GM23248 (cell line): ENCODE results near the gene CFAP45. TPM values are rescaled to one million over a fixed set of nuclear protein-coding genes. Genes with fewer than 3 reads are reported as not detected.

ENCODE experiments used
- DNase-seq: peaks from one replicate; pipeline ENCODE4 v3.0.0-alpha.2; 2015
- H2AFZ ChIP-seq: fragments of 200-600 bp; sonication (generic); 2 replicates; pipeline ENCODE4 v1.6.1; 2016; ENCODE audit warnings: antibody characterized with exemption
- H3F3A ChIP-seq: fragments of 200-600 bp; sonication (generic); 2 replicates; pipeline ENCODE4 v1.6.1; 2016; ENCODE audit warnings: mild to moderate bottlenecking, antibody characterized with exemption, mixed run types; ENCODE audit not compliant: insufficient read depth
- H3K27ac ChIP-seq: fragments of 200-600 bp; sonication (generic); 2 replicates; pipeline ENCODE4 v1.5.1; 2016; ENCODE audit warnings: mild to moderate bottlenecking
- H3K27me3 ChIP-seq: fragments of 200-600 bp; sonication (generic); replicated peaks from 2 replicates; pipeline ENCODE4 v1.6.1; 2016; ENCODE audit warnings: mild to moderate bottlenecking; ENCODE audit not compliant: insufficient read depth
- H3K36me3 ChIP-seq: fragments of 200-600 bp; sonication (generic); 2 replicates; pipeline ENCODE4 v1.6.1; 2016; ENCODE audit warnings: low read depth, mild to moderate bottlenecking
- H3K4me1 ChIP-seq: fragments of 200-600 bp; sonication (generic); 2 replicates; pipeline ENCODE4 v1.6.1; 2016; ENCODE audit warnings: mild to moderate bottlenecking; ENCODE audit not compliant: insufficient read depth
- H3K4me2 ChIP-seq: fragments of 200-600 bp; sonication (generic); one replicate; pipeline ENCODE4 v1.6.1; 2016; ENCODE audit warnings: mild to moderate bottlenecking; ENCODE audit not compliant: unreplicated experiment
- H3K4me3 ChIP-seq: fragments of 200-600 bp; sonication (generic); 2 replicates; pipeline ENCODE4 v1.5.1; 2016; ENCODE audit warnings: mild to moderate bottlenecking
- H3K79me2 ChIP-seq: fragments of 200-600 bp; sonication (generic); 2 replicates; pipeline ENCODE4 v1.6.1; 2016; ENCODE audit warnings: mild to moderate bottlenecking; ENCODE audit not compliant: insufficient read depth
- H3K9ac ChIP-seq: fragments of 200-600 bp; sonication (generic); 2 replicates; pipeline ENCODE4 v1.6.1; 2016; ENCODE audit warnings: mild to moderate bottlenecking
- H3K9me2 ChIP-seq: fragments of 200-600 bp; sonication (generic); 2 replicates; pipeline ENCODE4 v1.6.1; 2016; ENCODE audit warnings: mixed run types, mild to moderate bottlenecking, moderate library complexity; ENCODE audit not compliant: insufficient read depth
- H3K9me3 ChIP-seq: fragments of 200-600 bp; sonication (generic); one replicate; pipeline ENCODE4 v1.6.1; 2017; ENCODE audit warnings: low read depth
- H4K20me1 ChIP-seq: fragments of 200-600 bp; sonication (generic); 2 replicates; pipeline ENCODE4 v1.6.0; 2016; ENCODE audit not compliant: insufficient read depth
- EZH2 ChIP-seq: fragments of 200-600 bp; sonication (generic); IDR thresholded peaks from 2 replicates; pipeline ENCODE4 v1.6.1; 2018; ENCODE audit warnings: antibody characterized with exemption, mild to moderate bottlenecking; ENCODE audit not compliant: insufficient read depth, poor library complexity, severe bottlenecking
- EZH2phosphoT487 ChIP-seq: fragments of 200-600 bp; sonication (generic); IDR thresholded peaks from 2 replicates; pipeline ENCODE4 v1.6.1; 2018; ENCODE audit warnings: antibody characterized with exemption, moderate library complexity, mild to moderate bottlenecking, low read depth; ENCODE audit not compliant: insufficient read depth
- WGBS, 2 experiments: methylation state at CpG; one replicate each; pipeline ENCODE4 v1.1.6; 2015 to 2017; ENCODE audit warnings: low lambda C conversion rate in 2 of 2, low coverage in 1 of 2; ENCODE audit errors: missing lambda C conversion rate in 2 of 2; 5-methylcytosine and 5-hydroxymethylcytosine counted together
- in situ Hi-C: fragments of 300-500 bp; cut with MboI; formaldehyde crosslinking; loops from 2 replicates; pipeline ENCODE4 v1.15.0; 2020
- polyA plus RNA-seq: library from polyadenylated mRNA; unstranded; fragments of >200 nt; fragmentation: Nextera tagmentation; extraction: Ambion mirVana; gene quantifications from 2 replicates; pipeline ENCODE4 v1.2.1, GENCODE V29; 2016
- total RNA-seq: library from RNA; depleted of rRNA; stranded (reverse); fragments of >200 nt; shearing (Covaris generic); gene quantifications from 2 replicates; pipeline ENCODE4 v1.2.3, GENCODE V29; 2014

Gene CFAP45
- total and polyA plus RNA-seq, 2 experiments from 2014 or later: 0.51 TPM; not detected in 1

DNA sequence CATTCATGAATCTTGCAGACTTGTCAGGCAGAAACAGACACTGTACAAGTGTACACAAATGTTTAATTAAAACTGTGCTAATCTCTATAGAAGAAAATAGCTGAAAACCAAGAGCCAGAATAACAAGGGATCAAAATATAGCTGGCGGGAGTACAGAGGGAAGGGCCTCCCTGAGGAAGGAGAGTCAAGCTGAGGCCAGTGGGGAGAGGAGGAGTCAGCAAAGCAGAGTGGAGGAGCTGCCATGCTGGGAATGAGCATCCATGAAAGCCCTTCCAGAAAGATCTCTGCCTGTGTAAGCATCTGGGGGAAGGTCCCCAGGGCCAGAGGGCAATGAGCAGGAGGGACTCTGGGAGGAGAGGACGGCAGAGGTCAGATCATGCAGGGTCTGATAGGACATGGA is 58.2 kb downstream of the CFAP45 start:
- WGBS, 2 experiments: 94 to 98% methylated on average over 2 of the region's 2 CpGs
- Histone ChIP-seq H3K9me3 (no peaks in the 10 kb centered on the region), H3K4me1 (no peaks in the 10 kb centered on the region), H3K27ac (no peak overlapping the region), H3K36me3 (no peaks in the 10 kb centered on the region), H3K4me3 (no peak overlapping the region), H4K20me1 (no peaks in the 10 kb centered on the region), H3K27me3 (no peaks in the 10 kb centered on the region), H3K79me2 (no peaks in the 10 kb centered on the region), H3K9ac (no peak overlapping the region), H3K4me2 (no peak overlapping the region), H2AFZ (no peak overlapping the region), H3K9me2 (no peaks in the 10 kb centered on the region), H3F3A (0 out of 2 replicates have a peak, but pooled peaks cover 6% of the 10 kb centered on the region)
- no peak for DNase-seq
- in situ Hi-C loops: no loop called here
- TF ChIP-seq EZH2 (no peak), EZH2phosphoT487 (no peak)

DNA sequence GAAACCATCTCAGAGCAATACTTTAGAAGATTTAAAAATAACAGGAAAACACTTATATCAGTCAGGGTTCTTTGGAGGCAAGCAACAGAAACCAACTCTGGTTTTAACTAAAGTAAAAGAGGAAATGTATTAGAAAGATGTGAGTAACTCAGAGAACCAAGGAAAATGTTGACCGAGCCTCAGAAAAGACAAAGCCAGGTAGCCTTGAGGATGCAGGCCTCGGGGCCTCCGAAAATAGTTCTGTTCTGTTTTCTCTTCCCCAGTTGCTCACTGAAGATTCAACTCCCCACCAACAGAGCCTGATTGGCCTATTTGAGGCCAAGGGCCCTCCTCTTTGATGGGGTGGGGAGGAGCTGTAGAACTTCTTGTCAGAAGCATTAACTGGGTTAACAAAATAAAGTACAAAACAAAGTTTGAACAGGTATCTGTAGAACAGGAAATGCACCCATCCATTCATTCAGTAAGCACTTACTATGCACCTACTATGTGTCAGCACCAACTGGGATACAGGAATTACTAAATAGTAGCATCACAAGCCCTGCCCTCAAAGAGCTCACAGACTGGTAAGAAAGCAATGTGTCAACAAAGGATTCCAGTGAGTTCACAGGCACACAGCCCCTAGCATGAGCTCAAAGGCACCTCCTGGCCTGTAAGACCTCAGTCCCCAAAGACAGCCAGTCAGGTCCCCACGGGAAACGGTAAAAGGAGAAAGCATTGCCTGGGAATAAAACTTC is 60.7 kb downstream of the CFAP45 start:
- Histone ChIP-seq H3K27me3 (no peaks in the 10 kb centered on the region), H3K36me3 (no peaks in the 10 kb centered on the region), H3F3A (0 out of 2 replicates have a peak, but pooled peaks cover 6% of the 10 kb centered on the region), H3K9me2 (no peaks in the 10 kb centered on the region), H3K27ac (no peak overlapping the region), H4K20me1 (no peaks in the 10 kb centered on the region), H3K9ac (no peak overlapping the region), H3K4me2 (no peak overlapping the region), H3K9me3 (no peaks in the 10 kb centered on the region), H3K4me3 (no peak overlapping the region), H3K4me1 (no peaks in the 10 kb centered on the region), H3K79me2 (no peaks in the 10 kb centered on the region), H2AFZ (no peak overlapping the region)
- in situ Hi-C loops: no loop called here
- WGBS, 2 experiments: 90 to 94% methylated on average over 5 of the region's 5 CpGs
- TF ChIP-seq EZH2phosphoT487: no peak
- no peak for TF ChIP-seq EZH2
- no peak for DNase-seq

DNA sequence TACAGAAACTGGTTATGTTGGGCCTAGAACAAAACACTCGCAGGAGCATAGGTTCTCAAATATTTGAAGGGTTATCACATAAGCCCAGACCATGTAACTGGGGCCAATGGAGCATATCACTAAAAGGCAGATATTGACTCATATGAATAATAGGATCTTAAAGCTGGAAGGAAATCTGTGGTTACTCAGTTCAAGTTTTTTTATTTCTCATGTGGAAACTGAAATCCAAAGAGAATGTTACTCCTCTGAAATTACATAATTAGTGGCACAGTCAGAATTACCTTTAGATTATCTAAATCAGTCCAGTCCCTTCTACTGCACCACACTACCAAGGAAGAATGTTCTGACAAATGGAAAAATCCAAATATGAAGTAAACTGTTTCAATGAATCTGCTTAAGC is 61.2 kb downstream of the CFAP45 start:
- Histone ChIP-seq H3K4me3 (no peak overlapping the region), H3F3A (0 out of 2 replicates have a peak, but pooled peaks cover 6% of the 10 kb centered on the region), H3K79me2 (no peaks in the 10 kb centered on the region), H3K9ac (no peak overlapping the region), H3K27ac (no peak overlapping the region), H3K9me2 (no peaks in the 10 kb centered on the region), H3K4me2 (no peak overlapping the region), H2AFZ (no peak overlapping the region), H3K27me3 (no peaks in the 10 kb centered on the region), H3K9me3 (no peaks in the 10 kb centered on the region), H4K20me1 (no peaks in the 10 kb centered on the region), H3K4me1 (no peaks in the 10 kb centered on the region), H3K36me3 (no peaks in the 10 kb centered on the region)
- in situ Hi-C loops: no loop called here
- TF ChIP-seq EZH2 (no peak), EZH2phosphoT487 (no peak)
- 86 to 97% methylated on average over 1 of the region's 1 CpG for WGBS, 2 experiments
- DNase-seq: no peak

DNA sequence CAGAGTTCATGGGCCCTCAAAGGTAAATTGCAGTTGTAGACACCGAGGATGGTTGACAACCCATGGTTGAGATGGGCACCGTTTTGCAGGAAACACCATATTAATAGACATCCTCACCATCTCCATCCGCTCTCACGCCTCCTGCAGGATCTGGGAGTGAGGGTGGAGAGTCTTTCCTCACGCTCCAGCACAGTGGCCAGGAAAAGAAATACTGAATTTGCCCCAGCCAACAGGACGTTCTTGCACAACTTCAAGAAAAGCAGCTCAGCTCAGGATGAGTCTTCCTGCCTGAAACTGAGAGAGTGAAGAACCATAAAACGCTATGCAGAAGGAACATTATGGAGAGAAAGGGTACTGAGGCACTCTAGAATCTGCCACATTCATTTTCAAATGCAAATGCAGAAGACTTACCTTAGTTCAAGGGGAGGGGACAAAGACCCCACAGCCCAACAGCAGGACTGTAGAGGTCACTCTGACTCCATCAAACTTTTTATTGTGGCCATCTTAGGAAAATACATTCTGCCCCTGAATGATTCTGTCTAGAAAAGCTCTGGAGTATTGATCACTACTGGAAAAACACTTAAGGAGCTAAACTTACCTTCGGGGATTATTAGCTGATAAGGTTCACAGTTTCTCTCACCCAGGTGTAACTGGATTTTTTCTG is 64.0 kb downstream of the CFAP45 start:
- 90 to 91% methylated on average over 8 of the region's 8 CpGs for WGBS, 2 experiments
- H3K27me3 ChIP-seq: no peaks in the 10 kb centered on the region
- DNase-seq: no peak
- no peaks in the 10 kb centered on the region for H4K20me1 ChIP-seq
- H3K4me3 ChIP-seq: no peak overlapping the region
- H3K79me2 ChIP-seq: no peaks in the 10 kb centered on the region
- in situ Hi-C loops: no loop called here
- no peak overlapping the region for H2AFZ ChIP-seq
- H3K9ac ChIP-seq: no peak overlapping the region
- no peak overlapping the region for H3K27ac ChIP-seq
- H3F3A ChIP-seq: peaks cover 7% of the 10 kb centered on the region; the same call in 1 of the 2 replicates
- H3K4me1 ChIP-seq: 0 out of 2 replicates have a peak, but pooled peaks cover 4% of the 10 kb centered on the region
- no peak for TF ChIP-seq EZH2
- TF ChIP-seq EZH2phosphoT487: no peak
- no peak overlapping the region for H3K4me2 ChIP-seq
- no peaks in the 10 kb centered on the region for H3K9me3 ChIP-seq
- H3K9me2 ChIP-seq: no peaks in the 10 kb centered on the region
- no peaks in the 10 kb centered on the region for H3K36me3 ChIP-seq
